Endothelial cell (in vitro differentiated cells): ENCODE data around the gene VSTM2L. TPM values are rescaled to one million over a fixed set of nuclear protein-coding genes. Genes with fewer than 3 reads are reported as not detected.

Source experiments
- DNase-seq: peaks from one replicate; pipeline ENCODE4 v3.0.0; 2021; ENCODE audit warnings: low spot score
- H3K27ac Mint-ChIP-seq: one replicate; pipeline ENCODE4 v1.8.0; 2021; ENCODE audit warnings: mixed read lengths, inconsistent platforms; ENCODE audit not compliant: unreplicated experiment
- H3K27me3 Mint-ChIP-seq: one replicate; pipeline ENCODE4 v1.8.0; 2021; ENCODE audit warnings: mild to moderate bottlenecking, moderate library complexity, mixed read lengths, inconsistent platforms; ENCODE audit not compliant: unreplicated experiment
- H3K36me3 Mint-ChIP-seq: one replicate; pipeline ENCODE4 v1.8.0; 2021; ENCODE audit warnings: mild to moderate bottlenecking, low read depth, mixed read lengths, inconsistent platforms; ENCODE audit not compliant: unreplicated experiment
- H3K4me1 Mint-ChIP-seq: one replicate; pipeline ENCODE4 v1.8.0; 2021; ENCODE audit warnings: mild to moderate bottlenecking, mixed read lengths, inconsistent platforms; ENCODE audit not compliant: unreplicated experiment
- H3K4me3 Mint-ChIP-seq: one replicate; pipeline ENCODE4 v1.8.0; 2021; ENCODE audit warnings: mild to moderate bottlenecking, mixed read lengths, inconsistent platforms; ENCODE audit not compliant: unreplicated experiment
- H3K9me3 Mint-ChIP-seq: one replicate; pipeline ENCODE4 v1.8.0; 2021; ENCODE audit warnings: mixed read lengths, inconsistent platforms; ENCODE audit not compliant: unreplicated experiment
- total RNA-seq: library from RNA; stranded (reverse); fragmentation: NEBNext Ultra II Directional; extraction: Animal tissue kit (Norgen Biotek cat#: 25700); gene quantifications from one replicate; pipeline ENCODE4 v1.2.1, GENCODE V29; 2021; ENCODE audit not compliant: unreplicated experiment
- TF ChIP-seq, protein P1 (sequence below): fragments of 200-600 bp; sonication (generic); IDR thresholded peaks from one replicate; pipeline ENCODE4 v1.5.0; 2021; ENCODE audit warnings: antibody characterized with exemption; ENCODE audit not compliant: unreplicated experiment

Gene VSTM2L
- total RNA-seq, 1 donor from 2014 or later, result 1.6 TPM

DNA sequence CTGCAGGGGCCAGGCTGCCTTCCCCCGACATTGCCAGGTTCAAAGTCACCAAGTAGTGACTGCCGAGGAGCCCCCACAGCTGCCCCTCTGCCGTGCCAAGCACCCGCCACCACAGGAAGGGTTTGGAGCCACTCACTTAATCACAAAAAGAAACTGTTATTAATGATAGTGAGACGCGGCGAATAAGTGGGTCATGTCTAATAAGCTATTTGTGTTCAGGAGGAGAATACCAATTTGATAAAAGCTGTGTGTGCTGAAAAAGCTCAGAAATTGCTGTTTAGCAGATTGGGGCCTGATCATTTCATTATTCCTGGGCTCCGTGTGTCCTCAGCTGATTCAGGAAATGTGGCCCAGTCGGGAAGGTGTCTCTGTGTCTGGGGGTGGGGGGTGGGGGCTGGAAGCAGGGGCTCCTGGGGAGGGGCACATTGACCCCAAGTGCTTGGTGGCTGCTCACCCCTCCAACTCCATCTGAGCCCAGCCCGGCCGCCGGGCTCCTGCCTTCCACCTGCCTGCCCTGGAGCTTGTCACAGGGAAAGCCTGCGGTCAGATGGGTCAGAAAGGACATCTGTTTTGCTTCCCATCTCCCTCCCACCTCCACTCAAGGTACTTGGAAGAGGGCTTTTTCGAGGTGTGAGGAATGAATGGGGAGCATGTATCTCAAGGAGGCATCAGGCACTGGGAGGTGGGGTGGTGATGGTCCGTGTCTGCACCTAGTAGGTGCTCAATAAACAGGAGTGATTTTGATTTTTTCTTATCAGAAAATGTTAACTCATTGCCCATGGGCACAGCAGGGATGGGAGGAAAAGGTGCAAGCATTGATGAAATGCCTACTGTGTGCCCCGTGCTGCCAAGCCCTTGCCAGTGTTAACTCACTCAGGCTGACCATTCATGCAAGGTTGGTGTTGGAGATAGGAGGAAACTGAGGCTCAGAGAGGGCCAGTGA, 3.0 kb downstream of the VSTM2L start:
- Mint-ChIP-seq H3K27me3 (peaks cover 15% of the 10 kb centered on the region), H3K4me3 (no peak overlapping the region), H3K36me3 (peaks cover 5% of the 10 kb centered on the region), H3K27ac (no peak overlapping the region), H3K9me3 (no peaks in the 10 kb centered on the region), H3K4me1 (peaks cover 9% of the 10 kb centered on the region)
- TF ChIP-seq, protein P1, sequence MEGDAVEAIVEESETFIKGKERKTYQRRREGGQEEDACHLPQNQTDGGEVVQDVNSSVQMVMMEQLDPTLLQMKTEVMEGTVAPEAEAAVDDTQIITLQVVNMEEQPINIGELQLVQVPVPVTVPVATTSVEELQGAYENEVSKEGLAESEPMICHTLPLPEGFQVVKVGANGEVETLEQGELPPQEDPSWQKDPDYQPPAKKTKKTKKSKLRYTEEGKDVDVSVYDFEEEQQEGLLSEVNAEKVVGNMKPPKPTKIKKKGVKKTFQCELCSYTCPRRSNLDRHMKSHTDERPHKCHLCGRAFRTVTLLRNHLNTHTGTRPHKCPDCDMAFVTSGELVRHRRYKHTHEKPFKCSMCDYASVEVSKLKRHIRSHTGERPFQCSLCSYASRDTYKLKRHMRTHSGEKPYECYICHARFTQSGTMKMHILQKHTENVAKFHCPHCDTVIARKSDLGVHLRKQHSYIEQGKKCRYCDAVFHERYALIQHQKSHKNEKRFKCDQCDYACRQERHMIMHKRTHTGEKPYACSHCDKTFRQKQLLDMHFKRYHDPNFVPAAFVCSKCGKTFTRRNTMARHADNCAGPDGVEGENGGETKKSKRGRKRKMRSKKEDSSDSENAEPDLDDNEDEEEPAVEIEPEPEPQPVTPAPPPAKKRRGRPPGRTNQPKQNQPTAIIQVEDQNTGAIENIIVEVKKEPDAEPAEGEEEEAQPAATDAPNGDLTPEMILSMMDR, result no peak
- DNase-seq, result no peak

DNA sequence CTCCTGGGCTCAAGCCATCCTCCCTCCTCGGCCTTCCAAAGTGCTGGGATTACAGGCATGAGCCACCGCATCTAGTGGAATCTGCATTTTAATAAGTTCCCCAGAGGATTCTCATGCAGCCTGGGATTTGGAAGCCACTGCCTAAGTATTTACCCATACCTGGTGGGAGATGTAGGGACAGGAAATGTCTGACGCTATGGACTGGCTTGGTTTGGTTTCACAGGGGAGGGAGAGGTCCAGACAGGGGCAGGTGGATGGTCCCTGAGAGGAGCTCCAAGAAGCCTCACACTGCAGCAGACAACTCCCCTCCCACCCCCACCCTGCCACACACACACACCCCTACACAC, 4.4 kb downstream of the VSTM2L start:
- H3K4me3 Mint-ChIP-seq, result no peak overlapping the region

DNA sequence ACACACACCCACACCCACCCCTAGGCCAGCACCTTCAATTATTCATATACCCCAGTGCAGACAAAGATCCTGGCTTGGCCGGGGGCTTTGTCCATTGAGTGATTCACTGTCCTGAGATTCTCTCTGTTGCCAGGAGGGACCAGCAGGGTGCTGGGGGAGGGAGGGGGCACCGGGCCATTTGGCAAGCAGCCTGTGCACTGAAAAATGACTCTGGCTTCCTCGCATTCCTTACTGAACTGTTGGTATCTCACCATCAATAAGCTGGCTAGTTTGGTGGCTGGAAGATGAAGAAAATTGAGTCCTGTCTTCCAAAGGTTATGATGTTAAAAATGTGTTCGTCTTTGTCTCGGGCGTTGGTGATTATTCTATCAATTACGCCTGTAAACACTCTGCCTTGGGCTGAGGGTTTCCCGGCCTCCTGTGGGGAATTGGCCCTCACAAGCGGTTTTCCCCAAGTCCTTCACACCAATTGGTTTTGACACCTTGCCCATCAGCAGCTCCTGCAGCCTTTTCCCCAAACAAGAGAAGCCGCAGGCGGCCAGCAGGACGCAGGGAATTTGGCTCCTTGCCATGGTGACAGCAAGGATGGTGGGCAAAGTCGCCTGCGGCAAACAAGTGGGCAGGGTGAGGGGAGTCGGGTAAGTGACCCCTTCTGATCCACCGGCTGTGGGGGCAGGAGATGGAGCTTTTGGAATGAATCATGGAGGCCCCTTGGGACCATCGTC, 4.9 kb downstream of the VSTM2L start:
- no peak for DNase-seq
- H3K4me3 Mint-ChIP-seq, result no peak overlapping the region
- H3K27me3 Mint-ChIP-seq, result peaks cover 11% of the 10 kb centered on the region
- peaks cover 10% of the 10 kb centered on the region for H3K4me1 Mint-ChIP-seq
- H3K9me3 Mint-ChIP-seq, result no peaks in the 10 kb centered on the region
- TF ChIP-seq, protein P1, result no peak
- H3K27ac Mint-ChIP-seq, result no peak overlapping the region
- peaks cover 5% of the 10 kb centered on the region for H3K36me3 Mint-ChIP-seq

More for the DNA sequence above, 4.4 kb downstream of the VSTM2L start:
- peaks cover 5% of the 10 kb centered on the region for H3K36me3 Mint-ChIP-seq
- H3K27ac Mint-ChIP-seq, result no peak overlapping the region
- peaks cover 13% of the 10 kb centered on the region for H3K27me3 Mint-ChIP-seq
- peaks cover 8% of the 10 kb centered on the region for H3K4me1 Mint-ChIP-seq
- TF ChIP-seq, protein P1, result no peak
- no peak for DNase-seq
- no peaks in the 10 kb centered on the region for H3K9me3 Mint-ChIP-seq

DNA sequence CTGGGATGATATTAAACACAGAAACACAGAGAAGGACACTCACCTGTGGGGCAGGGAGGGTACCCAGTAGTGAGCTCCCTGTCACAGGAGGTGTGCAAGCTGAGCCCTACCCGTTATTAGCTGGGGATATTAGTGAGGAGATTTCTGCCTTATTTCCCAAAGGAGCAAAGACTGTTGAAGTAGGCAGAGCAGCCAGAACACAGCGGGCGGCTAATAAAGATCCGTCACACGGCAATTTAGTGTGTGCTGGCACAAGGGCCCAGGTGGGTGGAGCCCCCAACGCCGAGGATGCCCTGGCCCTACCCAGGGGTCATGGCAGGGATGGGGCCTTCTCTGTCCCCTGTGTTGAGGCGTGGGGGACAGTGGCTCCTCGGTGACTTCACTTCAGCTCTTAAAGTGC, 8.3 kb downstream of the VSTM2L start:
- H3K27me3 Mint-ChIP-seq, result peaks cover 11% of the 10 kb centered on the region

More for the DNA sequence above, 8.3 kb downstream of the VSTM2L start:
- peaks cover 21% of the 10 kb centered on the region for H3K4me1 Mint-ChIP-seq
- no peak overlapping the region for H3K4me3 Mint-ChIP-seq
- TF ChIP-seq, protein P1, result no peak
- no peaks in the 10 kb centered on the region for H3K36me3 Mint-ChIP-seq
- no peaks in the 10 kb centered on the region for H3K9me3 Mint-ChIP-seq
- DNase-seq, result no peak
- H3K27ac Mint-ChIP-seq, result no peak overlapping the region
